ENCODE data around the gene NDUFS8.

Gene NDUFS8

GRCh38 chr11:68043029-68043348 is 12.5 kb downstream of the NDUFS8 start:
- Mint-ChIP-seq H3K4me1 (ENCODE audit: low read depth) (peaks cover 10% of the 10 kb centered on the region), H3K36me3 (ENCODE audit: low read depth) (peaks cover 2% of the 10 kb centered on the region), H3K27ac (no peak overlapping the region), H3K4me3 (no peak overlapping the region), H3K9me3 (no peaks in the 10 kb centered on the region), H3K27me3 (ENCODE audit: low read depth) (no peaks in the 10 kb centered on the region)

GRCh38 chr11:68043349-68044144 is 13.1 kb downstream of the NDUFS8 start:
- Mint-ChIP-seq H3K4me3 (no peak overlapping the region), H3K27me3 (ENCODE audit: low read depth) (no peaks in the 10 kb centered on the region), H3K27ac (no peak overlapping the region), H3K36me3 (ENCODE audit: low read depth) (peaks cover 2% of the 10 kb centered on the region), H3K9me3 (no peaks in the 10 kb centered on the region), H3K4me1 (ENCODE audit: low read depth) (peaks cover 10% of the 10 kb centered on the region)

GRCh38 chr11:68044145-68044813 is 13.8 kb downstream of the NDUFS8 start:
- Mint-ChIP-seq H3K36me3 (ENCODE audit: low read depth) (peaks cover 2% of the 10 kb centered on the region), H3K9me3 (no peaks in the 10 kb centered on the region), H3K27ac (no peak overlapping the region), H3K4me1 (ENCODE audit: low read depth) (peaks cover 10% of the 10 kb centered on the region), H3K27me3 (ENCODE audit: low read depth) (no peaks in the 10 kb centered on the region), H3K4me3 (no peak overlapping the region)

GRCh38 chr11:68044898-68045351 is 14.4 kb downstream of the NDUFS8 start:
- H3K4me3 Mint-ChIP-seq, result no peak overlapping the region
- no peak overlapping the region for H3K27ac Mint-ChIP-seq
- H3K27me3 Mint-ChIP-seq (ENCODE audit: low read depth), result no peaks in the 10 kb centered on the region
- peaks cover 8% of the 10 kb centered on the region for H3K4me1 Mint-ChIP-seq (ENCODE audit: low read depth)
- H3K36me3 Mint-ChIP-seq (ENCODE audit: low read depth), result peaks cover 2% of the 10 kb centered on the region
- no peaks in the 10 kb centered on the region for H3K9me3 Mint-ChIP-seq

GRCh38 chr11:68047437-68048290 is 17.2 kb downstream of the NDUFS8 start:
- H3K27ac Mint-ChIP-seq, result no peak overlapping the region
- no peaks in the 10 kb centered on the region for H3K27me3 Mint-ChIP-seq (ENCODE audit: low read depth)

GRCh38 chr11:68048681-68049508 is 18.4 kb downstream of the NDUFS8 start:
- Mint-ChIP-seq H3K4me1 (ENCODE audit: low read depth) (no peaks in the 10 kb centered on the region), H3K36me3 (ENCODE audit: low read depth) (peaks cover 13% of the 10 kb centered on the region), H3K27me3 (ENCODE audit: low read depth) (no peaks in the 10 kb centered on the region), H3K4me3 (no peak overlapping the region), H3K9me3 (no peaks in the 10 kb centered on the region), H3K27ac (no peak overlapping the region)

More at GRCh38 chr11:68047437-68048290, 17.2 kb downstream of the NDUFS8 start:
- no peaks in the 10 kb centered on the region for H3K9me3 Mint-ChIP-seq
- H3K36me3 Mint-ChIP-seq (ENCODE audit: low read depth), result peaks cover 10% of the 10 kb centered on the region
- no peak overlapping the region for H3K4me3 Mint-ChIP-seq
- no peaks in the 10 kb centered on the region for H3K4me1 Mint-ChIP-seq (ENCODE audit: low read depth)

- H3K27ac Mint-ChIP-seq, result no peak overlapping the region
- H3K9me3 Mint-ChIP-seq, result no peaks in the 10 kb centered on the region
- no peaks in the 10 kb centered on the region for H3K27me3 Mint-ChIP-seq (ENCODE audit: low read depth)
- H3K4me1 Mint-ChIP-seq (ENCODE audit: low read depth), result no peaks in the 10 kb centered on the region
- H3K36me3 Mint-ChIP-seq (ENCODE audit: low read depth), result peaks cover 13% of the 10 kb centered on the region
- H3K4me3 Mint-ChIP-seq, result no peak overlapping the region
These were observed 19.3 kb downstream of the NDUFS8 start for GRCh38 chr11:68049509-68050370.

GRCh38 chr11:68050371-68050841 is 19.9 kb downstream of the NDUFS8 start:
- peaks cover 13% of the 10 kb centered on the region for H3K36me3 Mint-ChIP-seq (ENCODE audit: low read depth)
- no peaks in the 10 kb centered on the region for H3K27me3 Mint-ChIP-seq (ENCODE audit: low read depth)

GRCh38 chr11:68051191-68052136 is 21.0 kb downstream of the NDUFS8 start:
- Mint-ChIP-seq H3K27me3 (ENCODE audit: low read depth) (no peaks in the 10 kb centered on the region), H3K27ac (no peak overlapping the region), H3K4me1 (ENCODE audit: low read depth) (no peaks in the 10 kb centered on the region), H3K4me3 (no peak overlapping the region), H3K36me3 (ENCODE audit: low read depth) (peaks cover 13% of the 10 kb centered on the region), H3K9me3 (no peaks in the 10 kb centered on the region)

More at GRCh38 chr11:68050371-68050841, 19.9 kb downstream of the NDUFS8 start:
- no peaks in the 10 kb centered on the region for H3K4me1 Mint-ChIP-seq (ENCODE audit: low read depth)
- H3K9me3 Mint-ChIP-seq, result no peaks in the 10 kb centered on the region
- H3K4me3 Mint-ChIP-seq, result no peak overlapping the region
- no peak overlapping the region for H3K27ac Mint-ChIP-seq

GRCh38 chr11:68052137-68052873 is 21.8 kb downstream of the NDUFS8 start:
- Mint-ChIP-seq H3K27me3 (ENCODE audit: low read depth) (no peaks in the 10 kb centered on the region), H3K36me3 (ENCODE audit: low read depth) (peaks cover 13% of the 10 kb centered on the region), H3K4me1 (ENCODE audit: low read depth) (no peaks in the 10 kb centered on the region)

GRCh38 chr11:68053117-68053516 is 22.6 kb downstream of the NDUFS8 start:
- H3K4me3 Mint-ChIP-seq, result no peak overlapping the region
- no peak overlapping the region for H3K27ac Mint-ChIP-seq
- H3K4me1 Mint-ChIP-seq (ENCODE audit: low read depth), result no peaks in the 10 kb centered on the region
- H3K27me3 Mint-ChIP-seq (ENCODE audit: low read depth), result no peaks in the 10 kb centered on the region
- H3K9me3 Mint-ChIP-seq, result no peaks in the 10 kb centered on the region
- H3K36me3 Mint-ChIP-seq (ENCODE audit: low read depth), result peaks cover 13% of the 10 kb centered on the region

More at GRCh38 chr11:68052137-68052873, 21.8 kb downstream of the NDUFS8 start:
- no peak overlapping the region for H3K4me3 Mint-ChIP-seq
- no peak overlapping the region for H3K27ac Mint-ChIP-seq
- no peaks in the 10 kb centered on the region for H3K9me3 Mint-ChIP-seq
